ENCODE results near the gene KRTAP12-2. TPM values are rescaled to one million over a fixed set of nuclear protein-coding genes. Genes with fewer than 3 reads are reported as not detected.

Gene KRTAP12-2
- total RNA-seq, 1 donor from 2014 or later, result not detected

DNA sequence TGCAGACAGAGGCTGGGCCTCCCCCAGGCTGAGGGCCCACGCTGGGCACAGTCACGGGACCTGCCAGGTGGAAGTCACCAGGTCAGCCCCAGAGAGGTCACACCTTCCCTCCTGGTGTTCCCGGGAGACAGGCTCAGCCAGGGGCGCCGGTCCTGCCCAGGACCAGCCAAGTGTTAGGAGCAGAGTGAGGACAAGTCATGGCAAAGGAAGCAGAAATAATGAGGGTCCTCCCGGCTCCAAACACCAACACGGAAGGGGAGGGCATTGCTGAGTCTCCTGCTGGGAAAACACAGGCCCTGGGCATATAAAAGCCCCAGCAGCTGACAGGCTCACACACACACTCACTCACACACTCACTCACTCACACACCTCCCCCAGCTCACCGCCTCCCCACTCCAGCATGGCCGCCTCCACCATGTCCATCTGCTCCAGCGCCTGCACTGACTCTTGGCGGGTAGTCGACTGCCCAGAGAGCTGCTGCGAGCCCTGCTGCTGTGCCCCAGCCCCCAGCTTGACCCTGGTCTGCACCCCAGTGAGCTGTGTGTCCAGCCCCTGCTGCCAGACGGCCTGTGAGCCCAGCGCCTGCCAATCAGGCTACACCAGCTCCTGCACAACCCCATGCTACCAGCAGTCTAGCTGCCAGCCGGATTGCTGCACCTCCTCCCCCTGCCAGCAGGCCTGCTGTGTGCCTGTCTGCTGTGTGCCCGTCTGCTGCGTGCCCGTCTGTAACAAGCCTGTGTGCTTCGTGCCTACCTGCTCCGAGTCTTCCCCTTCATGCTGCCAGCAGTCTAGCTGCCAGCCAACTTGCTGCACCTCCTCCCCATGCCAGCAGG, 29.5 kb downstream of the KRTAP12-2 start, which contains the start of gene KRTAP10-10:
Gene KRTAP10-10 (plus strand): TSS at position 339 of the 833 bp plus-strand sequence. CDS start 62 bp downstream, at position 401.
- peaks cover 16% of the 10 kb centered on the region for H3K27me3 Mint-ChIP-seq (ENCODE audit: unreplicated experiment)
- H3K9me3 Mint-ChIP-seq (ENCODE audit: unreplicated experiment), result peaks cover 12% of the 10 kb centered on the region
- no peak within 1 kb of the TSS for H3K4me3 Mint-ChIP-seq (ENCODE audit: unreplicated experiment)
- no peak within 1 kb of the TSS for H3K27ac Mint-ChIP-seq (ENCODE audit: unreplicated experiment)
- TF ChIP-seq, protein P1, sequence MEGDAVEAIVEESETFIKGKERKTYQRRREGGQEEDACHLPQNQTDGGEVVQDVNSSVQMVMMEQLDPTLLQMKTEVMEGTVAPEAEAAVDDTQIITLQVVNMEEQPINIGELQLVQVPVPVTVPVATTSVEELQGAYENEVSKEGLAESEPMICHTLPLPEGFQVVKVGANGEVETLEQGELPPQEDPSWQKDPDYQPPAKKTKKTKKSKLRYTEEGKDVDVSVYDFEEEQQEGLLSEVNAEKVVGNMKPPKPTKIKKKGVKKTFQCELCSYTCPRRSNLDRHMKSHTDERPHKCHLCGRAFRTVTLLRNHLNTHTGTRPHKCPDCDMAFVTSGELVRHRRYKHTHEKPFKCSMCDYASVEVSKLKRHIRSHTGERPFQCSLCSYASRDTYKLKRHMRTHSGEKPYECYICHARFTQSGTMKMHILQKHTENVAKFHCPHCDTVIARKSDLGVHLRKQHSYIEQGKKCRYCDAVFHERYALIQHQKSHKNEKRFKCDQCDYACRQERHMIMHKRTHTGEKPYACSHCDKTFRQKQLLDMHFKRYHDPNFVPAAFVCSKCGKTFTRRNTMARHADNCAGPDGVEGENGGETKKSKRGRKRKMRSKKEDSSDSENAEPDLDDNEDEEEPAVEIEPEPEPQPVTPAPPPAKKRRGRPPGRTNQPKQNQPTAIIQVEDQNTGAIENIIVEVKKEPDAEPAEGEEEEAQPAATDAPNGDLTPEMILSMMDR (IDR thresholded peaks at IDR 0.05), result no peak
- H3K4me1 Mint-ChIP-seq (ENCODE audit: unreplicated experiment), result no peaks in the 10 kb centered on the region
- DNase-seq (ENCODE audit: extremely low spot score, unreplicated experiment), result peak; percentile 80
- no peaks in the 10 kb centered on the region for H3K36me3 Mint-ChIP-seq (ENCODE audit: unreplicated experiment)

DNA sequence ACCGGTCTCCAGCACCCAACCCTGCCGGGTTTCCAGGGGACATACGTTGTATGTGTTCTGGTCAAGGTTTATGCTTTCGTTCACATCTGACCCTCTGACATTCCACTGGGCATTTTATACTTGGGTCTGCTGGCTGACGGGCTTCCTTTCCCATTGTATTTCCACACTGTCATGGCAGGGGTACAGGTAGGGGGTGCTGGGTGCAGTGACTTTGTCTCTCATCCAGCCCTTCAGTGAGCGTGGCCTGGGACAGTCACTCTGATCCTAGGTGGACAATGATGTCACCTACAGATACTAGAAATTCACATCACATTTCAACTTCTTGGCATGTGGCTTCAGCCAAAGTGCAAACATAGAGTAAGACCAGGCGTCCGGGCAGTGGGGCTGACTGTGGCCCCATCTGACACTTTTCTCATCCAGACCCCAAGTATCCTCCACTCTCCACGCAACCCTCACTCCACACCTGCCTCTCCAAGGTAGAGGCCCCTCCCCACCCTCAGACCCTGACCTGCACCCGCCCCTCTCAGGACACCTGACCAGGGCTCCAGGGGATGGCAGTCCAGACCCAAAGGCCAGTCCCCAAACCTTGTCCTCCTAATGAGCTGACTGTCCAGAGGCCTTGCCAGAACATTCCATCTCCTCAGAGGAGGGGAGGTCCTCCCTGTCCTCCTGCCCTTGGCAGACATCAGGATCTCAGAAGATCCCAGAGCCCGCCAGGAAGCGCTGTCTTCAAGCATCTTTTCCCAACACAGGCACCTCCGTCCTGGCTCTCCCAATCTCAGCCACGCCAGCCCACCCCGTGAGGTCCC, 30.3 kb downstream of the KRTAP12-2 start:
- Mint-ChIP-seq H3K4me3 (ENCODE audit: unreplicated experiment) (no peak overlapping the region), H3K27ac (ENCODE audit: unreplicated experiment) (no peak overlapping the region), H3K27me3 (ENCODE audit: unreplicated experiment) (peaks cover 16% of the 10 kb centered on the region), H3K9me3 (ENCODE audit: unreplicated experiment) (peaks cover 16% of the 10 kb centered on the region), H3K4me1 (ENCODE audit: unreplicated experiment) (no peaks in the 10 kb centered on the region), H3K36me3 (ENCODE audit: unreplicated experiment) (no peaks in the 10 kb centered on the region)
- DNase-seq (ENCODE audit: extremely low spot score, unreplicated experiment), result peak; percentile 73
- TF ChIP-seq, protein P1 (IDR thresholded peaks at IDR 0.05), result no peak

DNA sequence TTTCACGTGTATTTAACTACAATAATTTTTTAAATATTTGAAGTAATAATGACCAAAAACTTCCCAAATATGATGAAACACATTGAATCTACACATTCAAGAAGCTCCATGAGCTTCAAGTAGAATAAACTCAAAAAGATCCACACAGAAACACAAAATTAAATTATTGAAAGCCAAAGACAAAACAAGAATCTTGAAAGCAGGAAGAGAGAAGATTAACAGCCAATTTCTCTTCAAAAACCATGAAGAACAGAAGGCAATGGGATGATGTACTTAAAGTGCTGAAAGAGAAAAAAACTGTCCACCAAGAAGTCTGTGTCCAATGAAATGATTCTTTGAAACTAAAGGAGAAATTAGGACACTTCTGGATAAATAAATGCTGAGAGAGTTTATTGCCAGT, 34.7 kb downstream of the KRTAP12-2 start:
- Mint-ChIP-seq H3K4me3 (ENCODE audit: unreplicated experiment) (no peak overlapping the region), H3K4me1 (ENCODE audit: unreplicated experiment) (no peaks in the 10 kb centered on the region), H3K9me3 (ENCODE audit: unreplicated experiment) (peaks cover 23% of the 10 kb centered on the region), H3K36me3 (ENCODE audit: unreplicated experiment) (peaks cover 3% of the 10 kb centered on the region), H3K27me3 (ENCODE audit: unreplicated experiment) (peaks cover 8% of the 10 kb centered on the region), H3K27ac (ENCODE audit: unreplicated experiment) (no peak overlapping the region)
- TF ChIP-seq, protein P1 (IDR thresholded peaks at IDR 0.05), result no peak
- no peak for DNase-seq (ENCODE audit: extremely low spot score, unreplicated experiment)

DNA sequence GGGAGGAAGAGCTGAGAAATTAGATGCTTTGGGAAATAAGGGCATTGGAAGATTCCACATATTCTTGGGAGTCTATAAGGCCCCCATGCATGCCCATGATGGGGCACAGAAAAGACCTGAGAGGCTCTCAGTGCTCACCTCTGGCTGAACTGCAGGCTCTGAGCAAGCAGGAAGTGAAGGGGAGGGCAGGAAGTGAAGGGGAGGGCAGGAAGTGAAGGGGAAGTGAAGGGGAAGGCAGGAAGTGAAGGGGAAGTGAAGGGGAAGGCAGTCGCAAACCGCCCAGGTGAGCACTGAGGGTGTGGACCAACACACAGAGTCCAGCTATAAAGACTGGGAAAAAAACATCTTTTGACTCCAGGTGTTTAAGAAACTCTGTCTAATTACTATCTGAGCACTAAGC, 36.3 kb downstream of the KRTAP12-2 start:
- no peak overlapping the region for H3K4me3 Mint-ChIP-seq (ENCODE audit: unreplicated experiment)
- H3K9me3 Mint-ChIP-seq (ENCODE audit: unreplicated experiment), result peaks cover 23% of the 10 kb centered on the region
- TF ChIP-seq, protein P1 (IDR thresholded peaks at IDR 0.05), result no peak
- no peak overlapping the region for H3K27ac Mint-ChIP-seq (ENCODE audit: unreplicated experiment)
- DNase-seq (ENCODE audit: extremely low spot score, unreplicated experiment), result peak; percentile 23
- H3K4me1 Mint-ChIP-seq (ENCODE audit: unreplicated experiment), result no peaks in the 10 kb centered on the region
- peaks cover 3% of the 10 kb centered on the region for H3K36me3 Mint-ChIP-seq (ENCODE audit: unreplicated experiment)
- peaks cover 4% of the 10 kb centered on the region for H3K27me3 Mint-ChIP-seq (ENCODE audit: unreplicated experiment)
